WTC11 (cell line): Measurements from ENCODE around the gene CDH16. TPM values are rescaled to one million over a fixed set of nuclear protein-coding genes. Genes with fewer than 3 reads are reported as not detected.

Source experiments
- ATAC-seq: fragments of 200-7000 bp; cut with Tn5 transposase; 2 replicates; pipeline ENCODE4 v1.10.0; 2021; ENCODE audit warnings: mild to moderate bottlenecking, moderate library complexity
- CTCF ChIA-PET: fragments of 300-600 bp; sonication (Branson Sonifier 250); formaldehyde crosslinking; loops from one replicate; lab custom pipeline; 2021; ENCODE audit warnings: antibody characterized with exemption; lab: Charles Lee
- POLR2A ChIA-PET: fragments of 350-600 bp; sonication (Branson Sonifier 250); formaldehyde crosslinking; loops from one replicate; lab custom pipeline; 2021; ENCODE audit warnings: antibody characterized with exemption; lab: Charles Lee
- DNase-seq: peaks from one replicate; pipeline ENCODE4 v3.0.0; 2021; ENCODE audit warnings: low spot score
- H3K27ac Mint-ChIP-seq: 2 replicates; pipeline ENCODE4 v1.8.0; 2021; ENCODE audit warnings: mixed read lengths
- H3K27me3 Mint-ChIP-seq: 2 replicates; pipeline ENCODE4 v1.8.0; 2021; ENCODE audit warnings: low read depth, mild to moderate bottlenecking, moderate library complexity, mixed read lengths
- H3K36me3 Mint-ChIP-seq: 2 replicates; pipeline ENCODE4 v1.8.0; 2021; ENCODE audit warnings: mixed read lengths
- H3K4me1 Mint-ChIP-seq: 2 replicates; pipeline ENCODE4 v1.8.0; 2022; ENCODE audit warnings: mixed read lengths
- H3K4me3 Mint-ChIP-seq: 2 replicates; pipeline ENCODE4 v1.8.0; 2021; ENCODE audit warnings: mild to moderate bottlenecking, moderate library complexity, mixed read lengths
- H3K9me3 Mint-ChIP-seq: 2 replicates; pipeline ENCODE4 v1.8.0; 2021; ENCODE audit warnings: mixed read lengths
- CREB1 ChIP-seq: sonication (generic); formaldehyde crosslinking; IDR thresholded peaks from 2 replicates; pipeline ENCODE4 v1.8.0; 2023; ENCODE audit warnings: mild to moderate bottlenecking, missing genetic modification reagents
- CREM ChIP-seq: sonication (generic); formaldehyde crosslinking; IDR thresholded peaks from 2 replicates; pipeline ENCODE4 v1.8.1; 2022; ENCODE audit warnings: mild to moderate bottlenecking, missing genetic modification reagents, moderate library complexity
- FOXJ3 ChIP-seq: sonication (generic); formaldehyde crosslinking; IDR thresholded peaks from 2 replicates; pipeline ENCODE4 v1.9.0; 2021; ENCODE audit warnings: missing genetic modification reagents, mild to moderate bottlenecking, borderline replicate concordance
- GRHL2 ChIP-seq: fragments of 250-450 bp; sonication (Bioruptor Pico); IDR thresholded peaks from 2 replicates; pipeline ENCODE4 v1.8.0; 2022; ENCODE audit warnings: mild to moderate bottlenecking, moderate library complexity; ENCODE audit not compliant: insufficient replicate concordance, severe bottlenecking
- NR1H2 ChIP-seq: sonication (generic); formaldehyde crosslinking; IDR thresholded peaks from 2 replicates; pipeline ENCODE4 v1.9.0; 2021; ENCODE audit warnings: mild to moderate bottlenecking, moderate library complexity, missing genetic modification reagents
- NR2C2 ChIP-seq: sonication (generic); formaldehyde crosslinking; IDR thresholded peaks from 2 replicates; pipeline ENCODE4 v1.8.0; 2022; ENCODE audit warnings: mild to moderate bottlenecking, missing genetic modification reagents
- NR3C1 ChIP-seq: sonication (generic); formaldehyde crosslinking; conservative IDR thresholded peaks from 2 replicates; pipeline ENCODE4 v1.8.1; 2023; ENCODE audit warnings: low read depth, mild to moderate bottlenecking, missing genetic modification reagents
- OVOL2 ChIP-seq: fragments of 250-450 bp; sonication (Bioruptor Pico); IDR thresholded peaks from 2 replicates; pipeline ENCODE4 v1.9.0; 2021; ENCODE audit warnings: mild to moderate bottlenecking, borderline replicate concordance
- RORB ChIP-seq: fragments of 250-450 bp; sonication (Bioruptor Pico); IDR thresholded peaks from 2 replicates; pipeline ENCODE4 v1.9.0; 2021; ENCODE audit warnings: mild to moderate bottlenecking
- SMAD4 ChIP-seq: sonication (generic); formaldehyde crosslinking; IDR thresholded peaks from 2 replicates; pipeline ENCODE4 v1.8.0; 2022; ENCODE audit warnings: mild to moderate bottlenecking, missing genetic modification reagents
- SOX15 ChIP-seq: fragments of 250-450 bp; sonication (Bioruptor Pico); IDR thresholded peaks from 2 replicates; pipeline ENCODE4 v1.9.0; 2021; ENCODE audit warnings: mild to moderate bottlenecking
- TEAD4 ChIP-seq: sonication (generic); formaldehyde crosslinking; IDR thresholded peaks from 2 replicates; pipeline ENCODE4 v1.8.0; 2022; ENCODE audit warnings: mild to moderate bottlenecking, missing genetic modification reagents
- ZBTB21 ChIP-seq: sonication (generic); formaldehyde crosslinking; IDR thresholded peaks from 2 replicates; pipeline ENCODE4 v1.8.1; 2023; ENCODE audit warnings: mild to moderate bottlenecking, missing genetic modification reagents, borderline replicate concordance
- ZNF263 ChIP-seq: sonication (generic); formaldehyde crosslinking; IDR thresholded peaks from 2 replicates; pipeline ENCODE4 v1.8.1; 2022; ENCODE audit warnings: low read depth, mild to moderate bottlenecking, moderate library complexity, missing genetic modification reagents
- ZNF416 ChIP-seq: fragments of 250-450 bp; sonication (Bioruptor Pico); IDR thresholded peaks from 2 replicates; pipeline ENCODE4 v1.9.0; 2021; ENCODE audit warnings: mild to moderate bottlenecking, inconsistent platforms
- total RNA-seq: library from RNA; stranded (reverse); gene quantifications from 3 replicates; pipeline ENCODE4 v1.2.3, GENCODE V29; 2021
- TF ChIP-seq, protein P1 (sequence below): sonication (generic); formaldehyde crosslinking; IDR thresholded peaks from 2 replicates; pipeline ENCODE4 v1.8.1; 2022; ENCODE audit warnings: missing genetic modification reagents, borderline replicate concordance
- TF ChIP-seq, protein P2 (sequence below): sonication (generic); formaldehyde crosslinking; IDR thresholded peaks from 2 replicates; pipeline ENCODE4 v1.8.1; 2023; ENCODE audit warnings: mild to moderate bottlenecking, missing genetic modification reagents, borderline replicate concordance
- TF ChIP-seq, protein P3 (sequence below): sonication (generic); formaldehyde crosslinking; IDR thresholded peaks from 2 replicates; pipeline ENCODE4 v1.8.0; 2022; ENCODE audit warnings: mild to moderate bottlenecking, missing genetic modification reagents
- TF ChIP-seq, protein P4 (sequence below): sonication (generic); formaldehyde crosslinking; IDR thresholded peaks from 2 replicates; pipeline ENCODE4 v1.8.0; 2022; ENCODE audit warnings: missing genetic modification reagents
- TF ChIP-seq, protein P5 (sequence below): fragments of 250-450 bp; sonication (Bioruptor Pico); conservative IDR thresholded peaks from 2 replicates; pipeline ENCODE4 v1.9.0; 2021; ENCODE audit warnings: mild to moderate bottlenecking
- TF ChIP-seq, protein P6 (sequence below): sonication (generic); formaldehyde crosslinking; IDR thresholded peaks from 2 replicates; pipeline ENCODE4 v1.8.0; 2022; ENCODE audit warnings: mild to moderate bottlenecking, missing genetic modification reagents

CDH16 gene
- total RNA-seq, 1 experiment from 2014 or later, result not detected

DNA sequence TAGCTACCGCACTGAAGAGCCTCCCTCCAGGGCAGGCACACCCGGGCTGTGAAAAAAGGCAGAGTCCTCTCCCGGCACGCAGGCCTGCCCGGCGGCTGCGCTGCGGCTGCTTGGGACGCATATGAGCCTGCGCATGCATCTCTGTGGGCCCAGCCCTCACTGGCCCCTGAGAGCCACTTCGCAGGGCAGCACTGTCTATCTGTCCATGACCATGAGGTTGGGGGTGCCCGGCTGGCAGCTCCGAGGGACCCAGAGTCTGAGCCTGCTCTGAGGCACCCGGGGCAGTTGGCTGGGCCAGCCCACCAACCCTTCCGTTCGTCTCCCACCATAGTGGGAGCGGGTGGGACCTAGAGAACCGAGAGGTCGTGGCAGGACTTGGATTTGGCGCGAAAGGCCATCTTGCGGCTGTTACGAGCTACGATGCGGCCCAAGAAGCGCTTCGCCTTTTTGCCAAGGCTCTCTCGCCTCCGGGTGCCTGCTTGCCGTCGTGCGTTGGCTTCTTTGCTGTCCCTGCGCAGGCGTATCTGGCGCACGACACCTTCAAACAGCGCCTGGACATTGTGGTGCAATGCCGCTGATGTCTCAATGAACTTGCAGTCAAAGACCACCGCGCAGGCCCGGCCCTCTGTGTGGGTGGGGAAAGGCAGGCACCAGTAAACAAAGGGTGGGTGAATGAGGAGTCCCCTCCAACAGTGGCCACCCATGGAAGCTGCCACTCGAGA is 3.2 kb upstream of the CDH16 start:
- DNase-seq, result no peak
- no peak for ATAC-seq
- H3K4me1 Mint-ChIP-seq, result no peaks in the 10 kb centered on the region
- no peaks in the 10 kb centered on the region for H3K9me3 Mint-ChIP-seq
- no peak overlapping the region for H3K27ac Mint-ChIP-seq
- CTCF ChIA-PET, result interaction anchor here (0.6 to 4.3 kb wide), 5 partner anchors 12 to 233 kb away, joined by 3 to 38 read pairs (median 7); no protein-coding TSS in a partner anchor
- H3K27me3 Mint-ChIP-seq, result peaks cover 47% of the 10 kb centered on the region
- no peak for TF ChIP-seq ZBTB21 (CRISPR knock-in tag)
- TF ChIP-seq, protein P1, sequence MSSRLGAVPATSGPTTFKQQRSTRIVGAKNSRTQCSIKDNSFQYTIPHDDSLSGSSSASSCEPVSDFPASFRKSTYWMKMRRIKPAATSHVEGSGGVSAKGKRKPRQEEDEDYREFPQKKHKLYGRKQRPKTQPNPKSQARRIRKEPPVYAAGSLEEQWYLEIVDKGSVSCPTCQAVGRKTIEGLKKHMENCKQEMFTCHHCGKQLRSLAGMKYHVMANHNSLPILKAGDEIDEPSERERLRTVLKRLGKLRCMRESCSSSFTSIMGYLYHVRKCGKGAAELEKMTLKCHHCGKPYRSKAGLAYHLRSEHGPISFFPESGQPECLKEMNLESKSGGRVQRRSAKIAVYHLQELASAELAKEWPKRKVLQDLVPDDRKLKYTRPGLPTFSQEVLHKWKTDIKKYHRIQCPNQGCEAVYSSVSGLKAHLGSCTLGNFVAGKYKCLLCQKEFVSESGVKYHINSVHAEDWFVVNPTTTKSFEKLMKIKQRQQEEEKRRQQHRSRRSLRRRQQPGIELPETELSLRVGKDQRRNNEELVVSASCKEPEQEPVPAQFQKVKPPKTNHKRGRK (CRISPR knock-in tag), result no peak
- no peak for TF ChIP-seq CREB1 (CRISPR knock-in tag)
- no peak for TF ChIP-seq SMAD4 (CRISPR knock-in tag)
- TF ChIP-seq, protein P2, sequence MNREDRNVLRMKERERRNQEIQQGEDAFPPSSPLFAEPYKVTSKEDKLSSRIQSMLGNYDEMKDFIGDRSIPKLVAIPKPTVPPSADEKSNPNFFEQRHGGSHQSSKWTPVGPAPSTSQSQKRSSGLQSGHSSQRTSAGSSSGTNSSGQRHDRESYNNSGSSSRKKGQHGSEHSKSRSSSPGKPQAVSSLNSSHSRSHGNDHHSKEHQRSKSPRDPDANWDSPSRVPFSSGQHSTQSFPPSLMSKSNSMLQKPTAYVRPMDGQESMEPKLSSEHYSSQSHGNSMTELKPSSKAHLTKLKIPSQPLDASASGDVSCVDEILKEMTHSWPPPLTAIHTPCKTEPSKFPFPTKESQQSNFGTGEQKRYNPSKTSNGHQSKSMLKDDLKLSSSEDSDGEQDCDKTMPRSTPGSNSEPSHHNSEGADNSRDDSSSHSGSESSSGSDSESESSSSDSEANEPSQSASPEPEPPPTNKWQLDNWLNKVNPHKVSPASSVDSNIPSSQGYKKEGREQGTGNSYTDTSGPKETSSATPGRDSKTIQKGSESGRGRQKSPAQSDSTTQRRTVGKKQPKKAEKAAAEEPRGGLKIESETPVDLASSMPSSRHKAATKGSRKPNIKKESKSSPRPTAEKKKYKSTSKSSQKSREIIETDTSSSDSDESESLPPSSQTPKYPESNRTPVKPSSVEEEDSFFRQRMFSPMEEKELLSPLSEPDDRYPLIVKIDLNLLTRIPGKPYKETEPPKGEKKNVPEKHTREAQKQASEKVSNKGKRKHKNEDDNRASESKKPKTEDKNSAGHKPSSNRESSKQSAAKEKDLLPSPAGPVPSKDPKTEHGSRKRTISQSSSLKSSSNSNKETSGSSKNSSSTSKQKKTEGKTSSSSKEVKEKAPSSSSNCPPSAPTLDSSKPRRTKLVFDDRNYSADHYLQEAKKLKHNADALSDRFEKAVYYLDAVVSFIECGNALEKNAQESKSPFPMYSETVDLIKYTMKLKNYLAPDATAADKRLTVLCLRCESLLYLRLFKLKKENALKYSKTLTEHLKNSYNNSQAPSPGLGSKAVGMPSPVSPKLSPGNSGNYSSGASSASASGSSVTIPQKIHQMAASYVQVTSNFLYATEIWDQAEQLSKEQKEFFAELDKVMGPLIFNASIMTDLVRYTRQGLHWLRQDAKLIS (CRISPR knock-in tag), result no peak
- no peak for TF ChIP-seq NR2C2 (CRISPR knock-in tag)
- TF ChIP-seq OVOL2 (CRISPR knock-in tag), result no peak
- TF ChIP-seq, protein P3, sequence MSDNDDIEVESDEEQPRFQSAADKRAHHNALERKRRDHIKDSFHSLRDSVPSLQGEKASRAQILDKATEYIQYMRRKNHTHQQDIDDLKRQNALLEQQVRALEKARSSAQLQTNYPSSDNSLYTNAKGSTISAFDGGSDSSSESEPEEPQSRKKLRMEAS (CRISPR knock-in tag), result no peak
- no peak for TF ChIP-seq NR3C1 (CRISPR knock-in tag)
- no peak for TF ChIP-seq ZNF416 (CRISPR knock-in tag)
- no peak for TF ChIP-seq ZNF263 (CRISPR knock-in tag)
- TF ChIP-seq SOX15 (CRISPR knock-in tag), result no peak
- TF ChIP-seq, protein P4, sequence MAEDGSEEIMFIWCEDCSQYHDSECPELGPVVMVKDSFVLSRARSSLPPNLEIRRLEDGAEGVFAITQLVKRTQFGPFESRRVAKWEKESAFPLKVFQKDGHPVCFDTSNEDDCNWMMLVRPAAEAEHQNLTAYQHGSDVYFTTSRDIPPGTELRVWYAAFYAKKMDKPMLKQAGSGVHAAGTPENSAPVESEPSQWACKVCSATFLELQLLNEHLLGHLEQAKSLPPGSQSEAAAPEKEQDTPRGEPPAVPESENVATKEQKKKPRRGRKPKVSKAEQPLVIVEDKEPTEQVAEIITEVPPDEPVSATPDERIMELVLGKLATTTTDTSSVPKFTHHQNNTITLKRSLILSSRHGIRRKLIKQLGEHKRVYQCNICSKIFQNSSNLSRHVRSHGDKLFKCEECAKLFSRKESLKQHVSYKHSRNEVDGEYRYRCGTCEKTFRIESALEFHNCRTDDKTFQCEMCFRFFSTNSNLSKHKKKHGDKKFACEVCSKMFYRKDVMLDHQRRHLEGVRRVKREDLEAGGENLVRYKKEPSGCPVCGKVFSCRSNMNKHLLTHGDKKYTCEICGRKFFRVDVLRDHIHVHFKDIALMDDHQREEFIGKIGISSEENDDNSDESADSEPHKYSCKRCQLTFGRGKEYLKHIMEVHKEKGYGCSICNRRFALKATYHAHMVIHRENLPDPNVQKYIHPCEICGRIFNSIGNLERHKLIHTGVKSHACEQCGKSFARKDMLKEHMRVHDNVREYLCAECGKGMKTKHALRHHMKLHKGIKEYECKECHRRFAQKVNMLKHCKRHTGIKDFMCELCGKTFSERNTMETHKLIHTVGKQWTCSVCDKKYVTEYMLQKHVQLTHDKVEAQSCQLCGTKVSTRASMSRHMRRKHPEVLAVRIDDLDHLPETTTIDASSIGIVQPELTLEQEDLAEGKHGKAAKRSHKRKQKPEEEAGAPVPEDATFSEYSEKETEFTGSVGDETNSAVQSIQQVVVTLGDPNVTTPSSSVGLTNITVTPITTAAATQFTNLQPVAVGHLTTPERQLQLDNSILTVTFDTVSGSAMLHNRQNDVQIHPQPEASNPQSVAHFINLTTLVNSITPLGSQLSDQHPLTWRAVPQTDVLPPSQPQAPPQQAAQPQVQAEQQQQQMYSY (CRISPR knock-in tag), result no peak
- H3K36me3 Mint-ChIP-seq, result no peaks in the 10 kb centered on the region
- no peak overlapping the region for H3K4me3 Mint-ChIP-seq
- POLR2A ChIA-PET, result no interaction called here

DNA sequence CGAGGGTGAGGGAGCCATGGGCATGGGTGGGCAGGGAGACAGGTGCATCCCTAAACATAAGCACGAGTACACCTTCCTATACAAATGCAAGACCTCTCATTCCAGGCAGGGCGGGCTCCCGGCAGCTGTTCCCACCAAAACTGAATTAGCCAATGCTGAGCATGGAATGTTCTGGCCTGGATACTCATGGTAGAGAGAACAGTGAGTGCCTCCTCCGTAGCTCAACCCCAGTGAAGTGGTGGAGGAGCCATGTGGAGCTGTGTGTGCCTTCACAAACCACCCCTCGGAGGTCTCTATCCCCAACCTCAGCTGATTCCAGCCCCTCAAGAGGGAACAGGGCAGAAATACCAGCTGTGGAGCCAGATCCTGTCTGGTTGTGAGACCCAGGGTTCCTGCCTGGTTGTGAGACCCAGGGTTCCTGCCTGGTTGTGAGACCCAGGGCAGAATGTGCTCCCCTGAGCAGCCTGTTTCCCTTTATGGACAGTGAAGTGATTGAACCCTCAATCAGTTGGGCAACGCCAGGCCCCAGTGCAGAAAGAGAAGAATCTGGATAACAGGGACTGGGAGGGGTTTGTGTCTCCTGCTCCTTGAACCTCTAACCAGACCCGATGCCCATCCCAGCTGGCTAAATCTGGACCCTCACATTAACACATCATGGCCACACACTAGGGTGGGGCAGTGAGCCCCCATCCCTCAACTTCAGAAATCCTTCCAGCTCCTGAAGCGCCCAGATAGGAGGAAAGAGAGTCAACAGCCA is 2.4 kb upstream of the CDH16 start:
- Mint-ChIP-seq H3K27ac (no peak overlapping the region), H3K4me1 (no peaks in the 10 kb centered on the region), H3K9me3 (no peaks in the 10 kb centered on the region), H3K27me3 (peaks cover 39% of the 10 kb centered on the region), H3K4me3 (no peak overlapping the region), H3K36me3 (no peaks in the 10 kb centered on the region)
- ATAC-seq (no peak), DNase-seq (no peak)
- POLR2A ChIA-PET, result no interaction called here
- CTCF ChIA-PET, result interaction anchor here (1.3 to 4.3 kb wide), 7 partner anchors 11 to 312 kb away, joined by 3 to 38 read pairs (median 4); partner anchors contain the start of gene NAE1
- TF ChIP-seq GRHL2 (no peak), TEAD4 (no peak), RORB (CRISPR knock-in tag) (no peak), CREM (CRISPR knock-in tag) (no peak), ZNF263 (CRISPR knock-in tag) (no peak), FOXJ3 (CRISPR knock-in tag) (no peak), NR1H2 (CRISPR knock-in tag) (no peak)
- TF ChIP-seq, protein P5, sequence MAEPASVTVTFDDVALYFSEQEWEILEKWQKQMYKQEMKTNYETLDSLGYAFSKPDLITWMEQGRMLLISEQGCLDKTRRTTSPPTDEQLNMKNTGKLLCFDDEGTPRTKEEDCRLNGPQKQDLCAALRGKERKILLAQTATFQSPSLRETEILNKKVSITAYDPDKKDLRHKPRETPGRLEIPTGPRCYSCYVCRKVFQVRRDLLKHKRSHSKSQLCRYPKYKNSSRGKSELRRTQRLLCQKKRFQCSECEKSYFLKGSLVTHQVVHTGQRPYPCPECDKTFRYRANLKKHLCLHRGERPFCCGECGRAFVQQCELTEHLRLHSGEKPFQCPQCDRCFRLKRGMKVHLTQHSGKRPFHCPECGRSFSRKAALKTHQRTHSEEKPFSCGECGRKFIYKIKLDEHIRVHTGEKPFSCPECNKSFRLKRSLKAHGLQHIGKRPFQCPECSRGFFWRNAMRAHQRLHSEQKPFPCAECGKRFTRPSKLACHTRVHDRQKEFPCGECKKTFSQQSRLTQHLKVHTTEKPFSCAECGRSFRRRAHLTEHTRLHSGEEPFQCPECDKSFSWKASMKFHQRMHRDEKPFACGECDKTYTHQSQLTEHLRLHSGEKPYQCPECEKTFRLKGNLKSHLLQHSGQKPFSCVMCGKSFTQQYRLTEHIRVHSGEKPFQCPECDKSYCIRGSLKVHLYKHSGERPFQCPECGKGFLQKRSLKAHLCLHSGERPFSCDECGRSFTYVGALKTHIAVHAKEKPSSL (CRISPR knock-in tag), result no peak
- TF ChIP-seq, protein P6, sequence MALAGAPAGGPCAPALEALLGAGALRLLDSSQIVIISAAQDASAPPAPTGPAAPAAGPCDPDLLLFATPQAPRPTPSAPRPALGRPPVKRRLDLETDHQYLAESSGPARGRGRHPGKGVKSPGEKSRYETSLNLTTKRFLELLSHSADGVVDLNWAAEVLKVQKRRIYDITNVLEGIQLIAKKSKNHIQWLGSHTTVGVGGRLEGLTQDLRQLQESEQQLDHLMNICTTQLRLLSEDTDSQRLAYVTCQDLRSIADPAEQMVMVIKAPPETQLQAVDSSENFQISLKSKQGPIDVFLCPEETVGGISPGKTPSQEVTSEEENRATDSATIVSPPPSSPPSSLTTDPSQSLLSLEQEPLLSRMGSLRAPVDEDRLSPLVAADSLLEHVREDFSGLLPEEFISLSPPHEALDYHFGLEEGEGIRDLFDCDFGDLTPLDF (CRISPR knock-in tag), result no peak
